Bone marrow (tissue), 2 donors: ENCODE measurements around the gene LYRM7.
"Not testable (repeated sequence)": the region's sequence is repeated elsewhere in the genome, so short reads cannot be mapped to it uniquely, and the experiment has no call there.

Experiments
- DNase-seq, 2 donors: peaks; one replicate each; lab custom pipeline; 2025; lab: John Stamatoyannopoulos, UW

LYRM7 gene

DNA sequence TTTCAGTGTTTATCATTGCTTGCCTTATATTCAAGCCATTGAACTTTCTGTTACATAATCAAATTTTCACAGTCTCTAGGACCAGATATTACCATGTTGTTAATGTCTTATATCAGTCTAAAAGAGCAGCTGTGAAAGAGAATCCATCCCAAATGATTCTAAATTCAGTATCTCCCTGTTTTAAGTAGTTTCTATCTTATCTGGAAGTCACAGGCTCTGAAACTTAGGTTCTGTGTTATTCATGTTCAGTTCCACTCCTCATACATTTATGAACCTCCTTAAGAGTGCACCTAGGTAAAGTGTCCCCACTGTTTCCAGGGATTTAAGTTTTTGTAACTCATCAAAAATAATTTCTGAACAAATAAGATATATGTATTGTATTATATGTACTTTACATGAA lies 9.7 kb downstream of the LYRM7 start:
- no peak for DNase-seq

DNA sequence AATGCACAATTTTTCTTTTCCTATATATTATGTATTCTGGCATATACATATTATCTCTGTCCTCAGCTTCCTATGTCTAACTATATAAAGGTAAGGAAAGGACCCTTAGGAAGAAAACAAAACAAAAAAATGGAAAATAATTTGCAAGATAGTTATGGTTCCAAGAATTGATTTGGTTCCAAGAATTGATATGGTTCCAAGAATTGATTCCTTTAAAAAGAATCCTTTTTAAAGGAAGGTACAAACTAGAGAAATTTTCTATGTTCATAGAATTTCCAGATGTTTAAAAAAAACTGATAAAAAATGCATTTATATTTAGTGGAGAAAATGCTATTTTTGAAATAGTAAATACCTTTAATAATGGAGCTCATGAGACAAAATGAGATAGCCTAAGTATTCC lies 12.1 kb downstream of the LYRM7 start:
- no peak for DNase-seq

DNA sequence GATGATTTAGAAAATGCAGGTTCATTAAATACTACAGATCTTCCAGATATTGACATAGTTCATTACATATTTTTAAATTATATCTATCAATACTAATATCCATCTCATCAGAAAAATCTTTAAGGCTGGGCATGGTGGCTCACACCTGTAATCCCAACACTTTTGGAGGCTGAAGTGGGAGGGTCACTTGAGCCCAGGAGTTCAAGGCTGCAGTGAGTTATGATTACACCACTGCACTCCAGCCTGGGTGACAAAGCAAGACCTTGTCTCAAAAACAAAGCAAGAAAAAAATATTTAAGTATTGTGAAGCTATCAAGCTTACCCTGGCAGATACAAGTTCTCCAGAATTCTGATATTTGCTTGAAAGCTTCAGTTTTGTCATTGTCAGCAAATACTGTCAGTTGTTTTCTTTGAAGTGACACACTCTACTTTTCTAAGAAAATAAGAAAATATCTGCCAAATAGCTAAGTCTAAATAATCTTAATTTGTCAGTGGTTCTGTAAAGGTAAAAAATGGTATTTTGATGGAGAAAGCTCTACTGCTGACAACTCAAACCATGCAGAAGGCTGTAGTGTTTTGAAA lies 14.9 kb downstream of the LYRM7 start:
- no peak for DNase-seq

DNA sequence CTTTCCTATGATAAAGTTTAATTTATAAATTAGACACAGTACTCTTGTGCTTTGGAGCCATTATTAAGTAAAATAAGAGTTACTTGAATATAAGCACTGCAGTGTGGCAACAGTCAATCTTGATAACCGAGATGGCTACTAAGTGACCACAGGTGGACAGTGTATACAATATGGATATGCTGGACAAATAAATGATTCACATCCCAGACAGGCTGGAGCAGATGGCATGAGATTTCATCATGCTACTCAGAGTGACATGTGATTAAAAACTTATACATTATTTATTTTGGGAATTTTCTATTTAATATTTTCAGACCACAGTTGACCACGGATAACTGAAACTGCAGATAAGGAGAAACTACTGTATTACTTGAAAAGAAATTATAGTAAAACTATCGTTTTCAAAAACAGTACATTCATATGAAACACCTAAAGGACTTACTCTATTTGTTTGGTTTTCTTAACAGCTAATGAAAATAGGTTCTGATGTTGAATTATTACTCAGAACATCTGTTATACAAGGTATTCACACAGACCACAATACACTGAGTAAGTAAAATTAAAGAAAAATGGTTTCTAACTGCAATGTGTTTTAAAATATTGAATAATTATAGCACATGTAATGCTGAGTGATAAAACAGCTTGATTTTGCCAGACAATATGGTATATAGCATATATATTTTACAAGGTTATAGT lies 16.0 kb downstream of the LYRM7 start:
- DNase-seq = no peak

DNA sequence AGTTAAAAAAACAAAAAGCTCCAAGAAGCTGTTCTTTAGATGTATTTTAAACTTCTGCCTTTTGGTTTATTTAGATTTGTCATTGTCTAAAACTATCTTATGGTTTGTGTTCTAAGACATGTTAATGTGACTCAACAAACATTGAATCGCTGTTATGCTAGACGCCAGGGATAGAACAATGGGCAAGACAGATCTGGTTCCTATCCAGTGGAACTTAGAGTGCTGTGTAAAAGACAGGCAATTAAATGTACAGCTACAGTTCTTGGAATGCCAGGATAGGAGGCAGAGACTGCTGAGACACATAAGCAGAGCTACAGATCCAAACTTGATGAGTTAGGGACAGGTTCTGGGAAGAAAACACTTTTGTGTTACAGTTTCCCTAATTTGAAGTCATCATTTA lies 22.4 kb downstream of the LYRM7 start:
- no peak for DNase-seq

DNA sequence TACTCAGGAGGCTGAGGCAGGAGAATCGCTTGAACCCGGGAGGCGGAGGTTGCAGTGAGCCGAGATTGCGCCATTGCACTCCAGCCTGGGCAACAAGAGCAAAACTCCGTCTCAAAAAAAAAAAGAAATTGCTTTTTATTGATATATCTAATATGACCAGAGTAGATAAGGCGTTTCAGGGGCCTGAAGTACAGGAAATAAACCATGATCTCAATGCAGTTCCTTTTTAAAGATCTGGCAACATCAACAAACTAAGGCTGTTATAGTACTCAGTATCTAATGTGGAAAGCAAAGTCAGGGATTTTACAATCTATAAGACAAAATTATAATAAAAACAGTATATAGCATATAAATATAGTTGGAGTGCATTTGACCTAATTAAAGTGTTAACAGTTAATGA lies 23.2 kb downstream of the LYRM7 start:
- not testable (repeated sequence) for DNase-seq

DNA sequence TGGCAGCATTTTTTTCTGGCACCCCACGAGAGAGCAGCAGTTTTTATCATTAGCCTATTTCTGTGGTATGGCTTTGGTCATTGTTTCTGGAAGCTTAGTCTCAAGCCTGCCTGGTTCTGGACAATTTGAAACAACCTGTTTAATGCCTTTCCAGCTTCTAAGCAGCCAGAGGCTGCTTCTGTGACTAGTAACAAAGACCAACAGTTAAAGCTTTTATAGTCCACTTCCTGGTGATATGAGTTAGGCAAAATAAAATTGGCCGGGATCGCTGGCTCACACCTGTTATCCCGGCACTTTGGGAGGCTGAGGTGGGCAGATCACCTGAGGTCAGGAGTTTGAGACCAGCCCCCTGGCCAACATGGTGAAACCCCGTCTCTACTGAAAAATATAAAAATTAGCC lies 24.0 kb downstream of the LYRM7 start:
- DNase-seq = no peak

DNA sequence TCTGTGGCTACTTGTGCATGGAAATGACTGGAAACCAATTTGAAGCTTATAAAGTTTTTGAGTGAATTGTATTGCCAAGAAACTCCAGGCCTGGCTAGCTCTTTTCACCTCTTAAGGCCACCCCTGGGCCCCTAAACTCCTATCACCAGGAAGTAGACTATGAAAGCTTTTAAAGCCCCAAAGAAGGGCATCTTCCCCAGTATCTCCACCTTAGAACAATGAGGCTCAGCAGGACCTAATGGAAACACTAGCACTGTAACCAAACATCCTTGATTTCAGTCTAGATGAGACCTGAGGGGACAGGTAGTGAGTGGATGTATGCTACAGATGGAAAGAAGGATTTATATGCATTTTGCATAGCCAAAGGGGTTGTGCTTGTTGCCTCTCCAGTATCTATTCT lies 25.0 kb downstream of the LYRM7 start:
- DNase-seq = no peak

DNA sequence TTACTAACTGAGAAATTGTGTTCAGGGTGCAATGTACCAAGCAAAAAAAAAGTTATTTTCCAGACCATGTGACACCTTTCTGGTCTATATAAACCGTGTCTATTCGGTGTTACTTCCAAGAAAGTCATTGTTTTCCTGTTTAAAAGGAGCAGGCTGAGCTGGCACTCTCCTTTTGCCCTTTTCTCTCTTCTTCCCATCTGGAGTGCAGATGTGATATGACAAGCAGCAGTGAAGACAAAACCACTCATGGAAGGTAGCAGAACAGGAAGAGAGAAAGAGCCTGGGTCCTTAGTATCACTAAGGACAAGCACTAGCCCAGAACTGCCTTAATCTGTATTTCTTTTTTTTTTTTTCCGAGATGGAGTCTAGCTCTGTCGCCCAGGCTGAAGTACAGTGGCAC lies 25.6 kb downstream of the LYRM7 start:
- DNase-seq = no peak

DNA sequence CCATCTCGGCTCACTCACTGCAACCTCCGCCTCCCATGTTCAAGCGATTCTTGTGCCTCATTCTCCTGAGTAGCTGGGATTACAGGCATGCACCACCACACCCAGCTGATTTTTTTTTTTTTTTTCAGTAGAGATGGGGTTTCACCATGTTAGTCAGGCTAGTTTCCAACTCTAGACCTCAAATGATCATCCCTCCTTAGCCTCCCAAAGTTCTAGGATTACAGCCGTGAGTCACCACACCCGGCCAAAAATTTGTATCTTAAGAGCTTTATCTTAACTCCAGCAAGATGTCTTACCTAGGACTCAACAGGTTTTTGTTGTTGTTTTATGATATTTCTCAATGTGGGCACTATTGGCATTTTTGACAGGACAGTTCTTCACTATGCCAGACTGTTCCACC lies 27.9 kb downstream of the LYRM7 start:
- DNase-seq = no peak

DNA sequence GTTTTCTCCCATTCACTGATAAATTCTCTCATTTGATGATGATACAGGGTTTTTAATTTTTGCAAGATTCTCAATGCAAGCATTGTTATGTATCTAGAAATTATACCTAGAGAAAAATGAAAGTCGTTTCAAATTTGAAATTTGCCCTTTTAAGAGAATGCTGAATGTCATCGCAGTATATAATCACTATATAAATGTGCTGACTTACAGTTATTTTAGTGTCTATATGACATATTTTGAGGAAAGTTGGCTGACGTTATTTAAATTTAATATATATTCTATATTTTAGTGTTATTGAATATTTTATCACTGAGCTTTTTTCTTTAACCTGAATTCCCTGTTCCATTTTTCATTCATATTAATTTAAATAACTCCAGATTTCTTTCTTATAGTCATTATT lies 29.8 kb downstream of the LYRM7 start:
- DNase-seq = no peak

DNA sequence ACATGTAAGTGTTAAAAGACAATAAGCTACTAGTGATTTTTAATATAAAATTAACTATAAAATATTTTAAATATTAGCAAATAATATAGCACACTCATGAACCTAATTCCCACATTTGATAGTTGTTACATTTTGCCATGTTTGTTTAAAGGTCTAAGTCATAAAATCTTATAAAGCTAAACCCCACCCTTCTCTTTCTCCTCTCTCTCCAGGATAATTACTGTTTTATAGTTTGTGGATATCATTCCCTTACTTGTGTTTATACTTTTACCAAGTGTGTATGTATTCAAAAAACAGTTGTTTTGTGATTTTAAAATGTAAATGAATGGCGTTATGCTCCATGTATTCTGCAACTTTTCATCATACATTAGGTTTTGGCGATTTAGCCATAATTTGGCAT lies 34.2 kb downstream of the LYRM7 start:
- DNase-seq = no peak

DNA sequence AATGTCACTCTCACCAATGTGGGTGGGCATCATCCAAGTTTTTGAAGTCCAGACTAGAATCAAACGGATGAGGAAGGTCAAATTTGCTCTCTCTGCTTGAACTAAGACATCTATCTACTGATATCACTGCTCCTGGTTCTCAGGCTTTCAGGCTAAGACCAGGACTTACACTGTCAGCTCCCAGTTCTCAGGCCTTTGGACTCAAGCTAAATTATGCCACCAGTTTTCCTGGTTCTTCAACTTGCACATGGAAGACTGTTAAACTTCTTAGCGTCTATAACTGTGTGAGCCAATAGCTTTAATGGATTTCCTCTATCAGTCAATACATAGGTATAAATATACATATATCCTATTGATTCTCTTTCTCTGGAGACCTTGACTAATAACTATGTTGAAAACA lies 35.3 kb downstream of the LYRM7 start:
- DNase-seq = no peak

DNA sequence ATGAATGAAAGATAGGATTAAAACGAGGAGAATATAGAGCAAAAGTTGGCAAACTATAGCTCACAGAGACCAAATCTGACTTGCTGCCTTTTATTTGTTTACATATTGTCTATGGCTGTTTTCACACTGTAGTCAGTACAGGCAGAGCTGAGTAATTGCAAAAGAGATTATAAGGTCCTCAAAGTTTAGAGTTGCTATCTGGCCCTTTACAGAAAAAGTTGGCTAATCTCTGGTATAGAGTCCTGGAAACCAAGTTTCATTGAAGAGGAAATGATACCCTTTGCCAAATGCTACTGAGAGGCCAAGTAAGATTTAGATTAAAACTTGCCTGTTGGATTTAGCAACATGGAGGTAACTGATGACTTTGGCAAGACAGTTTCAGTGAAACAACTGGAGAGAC lies 36.0 kb downstream of the LYRM7 start:
- DNase-seq = no peak

DNA sequence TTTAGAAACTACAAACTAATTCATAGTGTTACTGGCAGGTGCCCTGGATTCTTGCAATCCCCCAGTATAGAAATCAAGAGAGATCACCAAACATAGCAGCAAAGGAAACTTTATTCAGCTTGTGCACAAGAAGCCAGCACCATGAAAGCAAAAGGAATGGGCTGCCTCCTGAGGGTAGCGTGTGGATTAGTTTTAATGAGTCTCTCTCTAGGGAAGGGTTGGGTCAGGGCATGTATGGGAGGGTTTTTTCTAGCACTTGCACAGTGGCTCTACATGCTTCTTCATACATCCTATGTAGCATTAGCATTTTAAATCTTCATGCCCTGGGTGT lies 38.4 kb downstream of the LYRM7 start:
- DNase-seq = no peak

DNA sequence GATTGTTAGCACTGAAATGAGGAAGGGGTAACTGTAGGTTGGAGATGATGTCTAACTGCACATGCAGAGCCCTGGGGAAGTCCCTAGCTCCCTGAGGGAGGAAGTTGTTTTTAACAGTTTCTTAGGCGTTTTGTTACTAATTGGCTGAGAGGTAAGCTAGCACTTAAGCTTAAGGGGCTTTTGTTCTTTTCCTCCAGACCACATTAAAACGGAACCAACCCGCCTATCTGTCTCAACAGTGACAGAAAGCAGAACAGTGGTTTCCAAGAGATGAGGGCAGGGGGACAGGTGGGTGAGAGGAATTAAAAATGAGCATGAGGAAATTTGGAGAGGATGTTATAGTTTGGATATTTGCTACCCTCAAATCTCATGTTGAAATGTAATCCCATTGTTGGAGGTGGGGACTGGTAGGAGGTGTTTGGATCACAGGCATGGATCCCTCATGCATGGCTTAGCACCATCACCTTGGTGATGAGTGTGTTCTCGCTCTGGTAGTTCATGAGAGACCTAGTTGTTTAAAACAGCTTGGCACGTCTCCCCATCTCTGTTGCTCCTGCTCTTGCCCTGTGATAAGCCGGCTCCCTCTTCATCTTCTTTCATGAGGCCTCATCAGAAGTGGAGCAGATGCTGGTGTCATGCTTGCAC lies 38.9 kb downstream of the LYRM7 start:
- peak; percentile 8 to 94 for DNase-seq

DNA sequence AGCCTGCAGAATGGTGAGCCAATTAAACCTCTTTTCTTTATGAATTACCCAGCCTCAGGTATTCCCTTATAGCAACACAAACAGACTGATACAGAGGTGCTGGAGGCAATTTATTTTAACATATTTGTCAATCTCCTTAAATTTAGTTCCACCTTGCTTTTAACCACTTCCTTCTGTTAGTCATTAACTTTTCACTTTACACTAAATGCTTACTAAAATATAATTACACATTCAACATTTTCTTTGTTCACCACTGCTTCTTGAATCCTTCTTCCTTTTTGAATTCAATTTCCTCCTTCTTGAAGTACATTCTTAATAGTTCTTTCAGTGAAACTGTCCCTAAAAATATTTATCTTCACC lies 39.4 kb downstream of the LYRM7 start:
- peak in 1 of 2 donors; percentile 14 for DNase-seq

DNA sequence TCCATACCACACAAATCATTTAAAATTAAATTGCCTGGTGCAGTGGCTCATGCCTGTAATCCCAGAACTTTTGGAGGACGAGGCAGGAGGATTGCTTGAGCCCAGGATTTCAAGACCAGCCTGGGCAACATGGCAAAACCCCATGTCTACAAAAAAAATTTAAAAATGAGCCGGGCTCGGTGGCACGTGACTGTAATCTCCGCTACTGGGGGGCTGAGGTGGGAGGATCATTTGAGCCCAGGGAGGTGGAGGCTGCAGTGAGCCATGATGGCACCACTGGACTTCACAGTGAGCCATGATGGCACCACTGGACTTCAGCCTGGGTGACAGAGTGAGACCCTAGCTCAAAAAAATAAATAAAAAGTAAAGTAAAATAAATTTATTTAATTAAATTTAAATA lies 40.9 kb downstream of the LYRM7 start:
- DNase-seq = no peak

DNA sequence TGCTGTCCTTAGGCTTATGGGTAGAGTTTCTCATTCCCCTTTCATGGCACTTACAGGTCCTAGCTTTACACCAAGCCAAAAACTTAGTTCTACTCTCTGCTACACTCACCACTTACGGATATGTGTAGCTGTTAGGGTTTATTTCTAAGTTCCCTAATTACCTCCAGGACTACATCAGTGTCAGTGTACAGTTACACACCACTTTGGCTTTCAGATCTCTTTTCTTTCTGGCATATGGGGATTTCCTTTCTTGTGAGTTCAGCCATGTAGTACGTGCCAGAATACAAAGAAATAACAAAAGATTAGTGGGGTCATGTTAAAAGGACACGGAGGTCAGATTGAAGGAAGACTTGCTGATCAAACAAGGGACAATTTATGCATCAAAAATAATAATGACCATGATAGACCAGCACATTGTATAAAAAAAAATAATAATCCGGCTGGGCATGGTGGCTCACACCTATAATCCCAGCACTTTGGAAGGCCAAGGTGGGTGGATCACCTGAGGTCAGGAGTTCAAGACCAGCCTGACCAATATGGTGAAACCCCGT lies 41.8 kb downstream of the LYRM7 start:
- DNase-seq = peak in 1 of 2 donors; percentile 13

DNA sequence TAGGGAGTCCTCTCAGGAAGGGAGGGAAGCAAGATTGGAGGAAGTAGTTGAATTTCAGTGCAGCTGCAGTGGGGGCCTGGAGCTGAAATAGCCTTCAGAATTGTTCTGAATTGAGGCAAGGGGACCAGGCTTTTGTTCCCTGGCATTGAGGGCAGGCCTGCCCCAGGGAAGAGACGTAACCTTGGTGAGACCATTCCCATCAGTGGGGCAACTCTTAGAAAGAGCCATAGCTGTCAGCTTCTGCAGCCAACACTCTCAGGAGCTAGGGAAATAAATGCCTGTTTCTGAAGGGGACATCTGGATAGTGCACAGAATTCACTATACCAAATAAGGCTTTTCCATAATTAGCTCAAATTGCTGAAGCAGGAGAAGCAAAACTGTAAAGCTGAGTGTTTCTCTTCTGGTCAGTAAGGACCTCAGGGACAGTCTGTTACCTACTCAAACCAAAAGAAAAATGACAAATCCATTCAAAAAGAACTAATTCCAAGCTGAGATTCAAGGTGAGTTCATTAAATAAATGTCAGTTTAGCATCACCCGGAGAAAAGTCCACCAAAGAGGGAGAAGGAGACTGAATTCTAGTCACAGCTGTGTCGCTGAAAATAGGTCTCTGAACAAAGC lies 44.0 kb downstream of the LYRM7 start:
- DNase-seq = no peak

DNA sequence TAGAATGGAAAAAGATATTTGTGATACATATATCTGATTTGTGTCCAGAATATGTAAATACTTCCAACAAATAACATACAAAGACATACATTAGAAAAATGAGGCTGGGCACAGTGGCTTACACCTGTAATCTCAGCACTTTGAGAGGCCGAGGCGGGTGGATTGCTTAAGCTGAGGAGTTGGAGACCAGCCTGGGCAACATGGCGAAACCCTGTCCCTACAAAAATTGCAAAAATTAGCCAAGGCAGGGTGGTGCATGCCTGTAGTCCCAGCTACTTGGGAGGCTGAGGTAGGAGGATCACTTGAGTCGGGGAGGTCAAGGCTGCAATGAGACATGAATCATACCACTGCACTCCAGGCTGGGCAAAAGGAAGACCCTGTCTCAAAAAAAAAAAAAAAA lies 47.0 kb downstream of the LYRM7 start:
- DNase-seq = no peak

DNA sequence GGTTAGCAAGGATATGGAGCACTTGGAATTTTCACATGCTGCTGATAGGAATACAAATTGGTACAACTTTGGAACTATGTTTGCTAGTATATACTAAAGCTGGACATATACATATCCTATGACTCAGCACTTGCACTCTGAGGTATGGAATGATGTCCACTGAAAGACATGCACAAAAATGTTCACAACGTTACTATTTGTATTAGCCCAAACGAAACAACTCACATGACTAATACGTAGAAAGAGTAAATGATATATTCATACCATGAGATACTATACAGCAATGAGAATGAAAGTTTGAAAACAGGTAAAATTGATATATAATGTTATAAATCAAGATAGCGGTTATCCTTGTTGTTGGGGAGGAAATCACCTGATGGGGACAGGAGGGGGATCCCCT lies 47.6 kb downstream of the LYRM7 start:
- DNase-seq = no peak

DNA sequence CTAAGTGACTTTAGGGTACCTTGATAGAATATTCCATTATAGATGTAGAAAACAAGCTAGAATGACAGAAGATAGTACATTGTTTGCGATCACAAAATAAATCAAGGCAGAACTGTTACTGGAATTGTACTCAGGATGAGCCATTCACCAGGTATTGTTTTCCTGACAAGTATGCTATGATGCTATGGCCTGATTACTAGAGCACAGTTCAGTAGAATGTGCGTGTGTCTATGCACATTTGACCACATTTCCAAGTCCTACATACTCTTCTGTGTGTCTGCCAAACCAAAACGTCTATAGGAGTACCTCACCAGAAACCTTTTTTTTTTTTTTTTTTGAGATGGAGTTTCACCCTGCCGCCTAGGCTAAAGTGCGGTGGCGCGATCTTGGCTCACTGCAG lies 49.8 kb downstream of the LYRM7 start:
- DNase-seq = no peak
